ENCODE results near the gene TESMIN.
A peak's percentile ranks its signal among the peaks of the same experiment; 100 is the strongest.

The TESMIN gene

DNA sequence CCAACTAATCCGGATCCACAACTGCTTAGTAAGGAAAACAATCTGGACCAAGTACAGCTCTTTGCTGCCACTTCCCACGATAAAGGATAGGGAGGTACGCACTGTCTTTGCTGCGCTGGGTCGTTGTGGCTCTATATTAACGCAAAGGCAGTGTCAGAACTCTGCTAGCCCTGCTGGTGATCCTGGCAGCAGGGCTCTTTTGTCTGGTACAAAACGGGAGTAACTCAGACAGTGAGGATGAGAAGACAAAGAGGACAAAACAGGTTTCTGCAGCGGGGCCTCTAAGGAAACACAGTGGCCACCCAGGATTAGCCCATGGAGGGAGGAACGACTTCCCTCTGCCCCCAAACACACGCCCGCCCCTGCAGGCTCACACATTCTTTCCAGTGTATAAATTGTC lies 40.9 kb downstream of the TESMIN start:
- no peaks in the 10 kb centered on the region for H3K27me3 Mint-ChIP-seq (ENCODE audit: low read depth)
- H3K4me3 Mint-ChIP-seq = no peak overlapping the region
- no peaks in the 10 kb centered on the region for H3K9me3 Mint-ChIP-seq
- H3K36me3 Mint-ChIP-seq (ENCODE audit: low read depth) = no peaks in the 10 kb centered on the region
- no peak overlapping the region for H3K27ac Mint-ChIP-seq
- H3K4me1 Mint-ChIP-seq (ENCODE audit: low read depth) = no peaks in the 10 kb centered on the region

- Mint-ChIP-seq H3K36me3 (ENCODE audit: low read depth) (no peaks in the 10 kb centered on the region), H3K4me3 (no peak overlapping the region), H3K27me3 (ENCODE audit: low read depth) (peaks cover 3% of the 10 kb centered on the region), H3K9me3 (no peaks in the 10 kb centered on the region), H3K4me1 (ENCODE audit: low read depth) (no peaks in the 10 kb centered on the region), H3K27ac (no peak overlapping the region)
These were observed 42.3 kb downstream of the TESMIN start for GRCh38 chr11:68709062-68709461.

GRCh38 chr11:68707527-68707926 lies 43.8 kb downstream of the TESMIN start:
- H3K4me3 Mint-ChIP-seq = no peak overlapping the region
- H3K4me1 Mint-ChIP-seq (ENCODE audit: low read depth) = no peaks in the 10 kb centered on the region
- peaks cover 7% of the 10 kb centered on the region for H3K27me3 Mint-ChIP-seq (ENCODE audit: low read depth)
- no peaks in the 10 kb centered on the region for H3K36me3 Mint-ChIP-seq (ENCODE audit: low read depth)
- H3K27ac Mint-ChIP-seq = no peak overlapping the region
- H3K9me3 Mint-ChIP-seq = no peaks in the 10 kb centered on the region

- H3K27me3 Mint-ChIP-seq (ENCODE audit: low read depth) = peaks cover 7% of the 10 kb centered on the region
- H3K9me3 Mint-ChIP-seq = no peaks in the 10 kb centered on the region
- H3K36me3 Mint-ChIP-seq (ENCODE audit: low read depth) = no peaks in the 10 kb centered on the region
- no peak overlapping the region for H3K4me3 Mint-ChIP-seq
- no peak overlapping the region for H3K27ac Mint-ChIP-seq
- H3K4me1 Mint-ChIP-seq (ENCODE audit: low read depth) = no peaks in the 10 kb centered on the region
These were observed 46.4 kb downstream of the TESMIN start for GRCh38 chr11:68704887-68705286.

DNA sequence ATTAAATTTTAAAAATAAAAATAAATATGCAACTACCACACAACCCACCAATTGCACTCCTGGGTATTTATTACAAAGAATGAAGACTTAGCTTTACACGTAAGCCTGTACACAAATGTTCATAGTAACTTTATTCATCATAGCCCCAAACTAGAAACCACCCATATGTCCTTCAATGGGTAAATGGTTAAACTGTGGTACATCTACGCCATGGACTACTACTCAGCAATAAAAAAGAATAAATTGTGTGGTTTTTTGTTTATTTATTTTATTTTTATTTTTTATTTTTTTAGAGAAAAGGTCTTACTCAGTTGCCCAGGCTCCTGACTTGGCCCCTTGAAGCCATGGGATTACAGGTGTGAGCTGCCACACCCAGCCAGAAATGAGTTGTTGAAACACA lies 52.3 kb downstream of the TESMIN start:
- no peak overlapping the region for H3K4me3 Mint-ChIP-seq

DNA sequence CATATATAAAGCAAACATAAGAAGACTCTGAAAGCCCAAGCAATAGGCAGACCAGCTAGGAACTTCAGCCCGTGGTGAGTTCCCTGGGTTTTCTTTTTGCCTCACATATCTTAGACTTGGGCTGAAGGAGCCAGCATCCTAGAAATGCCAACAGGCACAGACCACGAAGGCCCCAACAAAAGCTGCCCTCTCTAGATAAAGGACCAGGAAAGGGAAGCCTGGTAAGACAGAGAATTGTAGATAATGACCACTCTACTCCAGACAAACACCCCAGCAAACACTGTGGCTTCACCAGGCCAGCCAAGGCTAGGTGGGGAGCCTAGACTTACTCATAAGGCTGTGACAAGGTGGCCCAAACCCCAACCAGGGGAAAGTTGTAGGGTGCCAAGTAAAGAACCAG lies 55.8 kb downstream of the TESMIN start:
- H3K27ac Mint-ChIP-seq = no peak overlapping the region
- peaks cover 18% of the 10 kb centered on the region for H3K27me3 Mint-ChIP-seq (ENCODE audit: low read depth)
- peaks cover 8% of the 10 kb centered on the region for H3K4me1 Mint-ChIP-seq (ENCODE audit: low read depth)
- no peak overlapping the region for H3K4me3 Mint-ChIP-seq
- H3K36me3 Mint-ChIP-seq (ENCODE audit: low read depth) = no peaks in the 10 kb centered on the region
- no peaks in the 10 kb centered on the region for H3K9me3 Mint-ChIP-seq

More for the DNA sequence above, 52.3 kb downstream of the TESMIN start:
- no peak overlapping the region for H3K27ac Mint-ChIP-seq
- no peaks in the 10 kb centered on the region for H3K4me1 Mint-ChIP-seq (ENCODE audit: low read depth)
- H3K36me3 Mint-ChIP-seq (ENCODE audit: low read depth) = no peaks in the 10 kb centered on the region
- no peaks in the 10 kb centered on the region for H3K9me3 Mint-ChIP-seq
- peaks cover 12% of the 10 kb centered on the region for H3K27me3 Mint-ChIP-seq (ENCODE audit: low read depth)

- Mint-ChIP-seq H3K27ac (no peak overlapping the region), H3K4me1 (ENCODE audit: low read depth) (peaks cover 10% of the 10 kb centered on the region), H3K9me3 (no peaks in the 10 kb centered on the region), H3K4me3 (no peak overlapping the region), H3K27me3 (ENCODE audit: low read depth) (peaks cover 27% of the 10 kb centered on the region), H3K36me3 (ENCODE audit: low read depth) (no peaks in the 10 kb centered on the region)
These were observed 56.7 kb downstream of the TESMIN start for GRCh38 chr11:68694431-68695297.

GRCh38 chr11:68693484-68693882 lies 57.8 kb downstream of the TESMIN start:
- Mint-ChIP-seq H3K36me3 (ENCODE audit: low read depth) (no peaks in the 10 kb centered on the region), H3K4me1 (ENCODE audit: low read depth) (peaks cover 10% of the 10 kb centered on the region), H3K9me3 (no peaks in the 10 kb centered on the region), H3K27me3 (ENCODE audit: low read depth) (peaks cover 37% of the 10 kb centered on the region), H3K27ac (no peak overlapping the region), H3K4me3 (no peak overlapping the region)

- Mint-ChIP-seq H3K9me3 (no peaks in the 10 kb centered on the region), H3K27ac (no peak overlapping the region), H3K4me1 (ENCODE audit: low read depth) (peaks cover 10% of the 10 kb centered on the region), H3K4me3 (no peak overlapping the region), H3K36me3 (ENCODE audit: low read depth) (no peaks in the 10 kb centered on the region), H3K27me3 (ENCODE audit: low read depth) (peaks cover 37% of the 10 kb centered on the region)
These were observed 58.3 kb downstream of the TESMIN start for GRCh38 chr11:68692871-68693483.

DNA sequence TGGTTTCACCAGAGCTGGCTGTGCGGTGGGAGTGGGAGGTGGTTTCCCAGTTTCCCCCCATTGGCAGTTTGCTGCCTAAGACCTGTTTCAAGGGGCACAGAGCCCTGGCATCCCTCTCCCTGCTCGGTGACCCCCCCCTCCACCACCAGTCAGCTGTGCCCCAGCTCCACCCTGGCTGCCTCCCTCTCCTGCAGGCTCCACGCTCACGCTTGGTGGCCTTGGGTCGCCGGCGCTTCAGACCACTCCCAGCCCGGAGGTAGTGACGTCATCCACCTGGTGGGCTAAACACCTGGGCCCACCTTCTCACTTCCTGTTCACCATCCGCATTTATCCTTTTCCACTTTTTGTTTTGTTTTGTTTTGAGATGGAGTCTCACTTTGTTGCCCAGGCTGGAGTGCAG lies 59.2 kb downstream of the TESMIN start:
- no peak overlapping the region for H3K4me3 Mint-ChIP-seq
- H3K9me3 Mint-ChIP-seq = no peaks in the 10 kb centered on the region
- peaks cover 41% of the 10 kb centered on the region for H3K27me3 Mint-ChIP-seq (ENCODE audit: low read depth)
- H3K27ac Mint-ChIP-seq = no peak overlapping the region
- H3K4me1 Mint-ChIP-seq (ENCODE audit: low read depth) = peaks cover 10% of the 10 kb centered on the region
- H3K36me3 Mint-ChIP-seq (ENCODE audit: low read depth) = no peaks in the 10 kb centered on the region

DNA sequence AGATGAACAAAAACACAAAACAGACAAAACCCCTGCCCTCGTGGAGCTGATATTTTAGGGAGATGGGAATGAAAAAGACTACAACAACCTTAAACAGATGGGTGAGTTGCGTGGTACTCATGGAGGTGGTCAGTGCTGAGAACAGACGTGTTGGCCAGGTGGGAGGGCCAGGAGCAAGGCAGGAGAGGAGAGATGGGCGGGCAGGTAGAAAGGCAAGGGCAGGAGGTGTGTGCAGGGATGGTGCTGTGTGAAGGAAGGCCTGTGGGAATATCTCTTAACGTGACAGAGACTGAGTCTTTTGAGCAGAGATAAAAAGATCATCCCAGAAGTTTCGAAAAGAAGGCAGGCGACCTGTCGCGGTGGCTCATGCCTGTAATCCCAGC lies 59.9 kb downstream of the TESMIN start:
- Mint-ChIP-seq H3K36me3 (ENCODE audit: low read depth) (no peaks in the 10 kb centered on the region), H3K27ac (no peak overlapping the region), H3K4me1 (ENCODE audit: low read depth) (peaks cover 10% of the 10 kb centered on the region), H3K4me3 (peak overlapping the region; percentile 1), H3K27me3 (ENCODE audit: low read depth) (peaks cover 46% of the 10 kb centered on the region), H3K9me3 (no peaks in the 10 kb centered on the region)

- H3K27ac Mint-ChIP-seq = no peak overlapping the region
- H3K27me3 Mint-ChIP-seq (ENCODE audit: low read depth) = peaks cover 50% of the 10 kb centered on the region
- no peaks in the 10 kb centered on the region for H3K9me3 Mint-ChIP-seq
- peak overlapping the region; percentile 36 for H3K4me3 Mint-ChIP-seq
- no peaks in the 10 kb centered on the region for H3K36me3 Mint-ChIP-seq (ENCODE audit: low read depth)
- peaks cover 10% of the 10 kb centered on the region for H3K4me1 Mint-ChIP-seq (ENCODE audit: low read depth)
These were observed 60.5 kb downstream of the TESMIN start for GRCh38 chr11:68690671-68691401.

DNA sequence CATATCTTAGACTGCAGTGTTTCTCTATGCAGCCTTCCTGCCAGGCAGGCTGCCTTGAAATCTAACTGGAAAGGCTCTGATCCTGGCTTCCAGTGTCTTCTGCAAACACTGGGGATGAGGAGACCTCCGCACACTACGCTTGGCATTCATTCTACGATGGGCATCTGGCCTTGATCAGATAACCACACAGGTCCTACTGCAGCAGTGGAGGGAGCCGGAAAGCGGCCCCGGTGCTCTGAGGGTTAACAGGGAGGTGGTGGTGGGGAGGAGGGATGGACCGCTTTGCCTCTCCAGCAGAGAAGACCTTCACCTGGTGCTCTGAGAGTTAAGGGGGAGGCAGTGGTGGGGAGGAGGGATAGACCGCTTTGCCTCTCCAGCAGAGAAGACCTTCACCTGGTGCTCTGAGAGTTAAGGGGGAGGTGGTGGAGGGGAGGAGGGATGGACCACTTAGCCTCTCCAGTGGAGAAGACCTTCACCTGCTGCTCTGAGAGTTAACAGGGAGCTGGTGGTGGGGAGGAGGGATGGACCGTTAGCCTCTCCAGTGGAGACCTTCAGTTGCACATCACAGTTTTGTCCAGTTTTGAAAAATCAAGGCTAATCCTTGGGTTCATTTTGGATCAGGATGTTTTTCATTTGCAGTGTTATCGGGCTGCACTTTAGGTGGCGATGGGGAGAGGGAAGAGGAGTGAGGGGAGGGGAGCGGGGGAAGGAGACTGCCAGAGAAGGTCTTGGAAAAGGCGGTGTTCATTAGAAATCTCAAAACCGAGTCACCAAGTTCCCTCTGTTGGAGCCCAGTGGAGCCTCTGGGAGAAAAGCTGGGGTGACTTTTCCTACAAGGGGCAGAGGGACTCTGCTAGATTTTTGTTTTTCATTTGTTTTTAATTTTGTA lies 61.3 kb downstream of the TESMIN start:
- Mint-ChIP-seq H3K9me3 (no peaks in the 10 kb centered on the region), H3K27ac (no peak overlapping the region), H3K27me3 (ENCODE audit: low read depth) (peaks cover 58% of the 10 kb centered on the region), H3K4me1 (ENCODE audit: low read depth) (peaks cover 10% of the 10 kb centered on the region), H3K4me3 (no peak overlapping the region), H3K36me3 (ENCODE audit: low read depth) (no peaks in the 10 kb centered on the region)

DNA sequence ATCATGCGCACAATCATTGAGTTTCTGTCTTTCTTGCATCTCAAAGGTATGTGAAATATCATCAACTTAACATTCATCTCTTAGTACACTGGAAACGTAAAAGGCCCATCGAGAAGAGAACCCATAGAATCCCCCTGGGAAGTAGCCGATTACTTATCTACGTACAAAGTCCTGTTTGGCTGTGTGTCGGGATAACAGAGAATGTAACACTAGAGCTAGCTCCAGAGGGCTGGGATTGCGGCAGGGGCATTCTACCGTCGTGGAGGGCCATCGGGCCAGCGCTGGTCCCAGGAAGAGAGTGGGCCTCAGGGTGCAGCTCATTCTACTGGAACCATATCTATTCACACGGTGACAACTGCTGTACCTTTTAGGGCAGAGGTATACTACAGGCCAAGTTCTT lies 62.4 kb downstream of the TESMIN start:
- Mint-ChIP-seq H3K4me1 (ENCODE audit: low read depth) (peaks cover 10% of the 10 kb centered on the region), H3K4me3 (no peak overlapping the region), H3K9me3 (no peaks in the 10 kb centered on the region), H3K27ac (no peak overlapping the region), H3K27me3 (ENCODE audit: low read depth) (peaks cover 59% of the 10 kb centered on the region), H3K36me3 (ENCODE audit: low read depth) (no peaks in the 10 kb centered on the region)

All from T-helper 1 cell treated with Interleukin-12 subunit alpha and Interleukin-12 subunit beta and Interleukin-4 antibody, amounts not matched to agents 30 μg/mL and 1 μg/mL, for 36 hours (primary cell).